SK-N-SH (cell line): Measurements from ENCODE around the gene MRTFB.

Experiments used
- CHD2 ChIP-seq: fragments of 150-350 bp; IDR thresholded peaks from 2 replicates; pipeline ENCODE4 v1.6.1; 2018; ENCODE audit warnings: low read length; ENCODE audit not compliant: partially characterized antibody
- CTCF ChIP-seq: fragments of 200-600 bp; sonication (generic); IDR thresholded peaks from 2 replicates; pipeline ENCODE4 v1.6.1; 2017; ENCODE audit warnings: antibody characterized with exemption, mild to moderate bottlenecking, moderate library complexity
- EP300 ChIP-seq, 2 experiments: IDR thresholded peaks; 2 replicates each; pipeline versions ENCODE4 v1.4.0 to v1.6.1; 2012; ENCODE audit warnings: borderline replicate concordance in 1 of 2, low read depth in 1 of 2, low read length in 1 of 2
- EZH2phosphoT487 ChIP-seq: fragments of 200-600 bp; sonication (generic); IDR thresholded peaks from 2 replicates; pipeline ENCODE4 v1.6.1; 2017; ENCODE audit warnings: low read depth, mixed run types, mild to moderate bottlenecking, antibody characterized with exemption, moderate library complexity, borderline replicate concordance
- FOXJ3 ChIP-seq: sonication (generic); formaldehyde crosslinking; IDR thresholded peaks from 2 replicates; pipeline ENCODE4 v1.5.1; 2020; ENCODE audit warnings: mild to moderate bottlenecking, missing genetic modification reagents
- GATA2 ChIP-seq: sonication (generic); formaldehyde crosslinking; IDR thresholded peaks from 2 replicates; pipeline ENCODE4 v1.5.0; 2020; ENCODE audit warnings: mild to moderate bottlenecking, missing genetic modification reagents
- MXI1 ChIP-seq: IDR thresholded peaks from 2 replicates; pipeline ENCODE4 v1.6.1; 2012; ENCODE audit warnings: mild to moderate bottlenecking, low read depth, low read length, improper control_type of control experiment
- POLR2AphosphoS5 ChIP-seq: IDR thresholded peaks from 2 replicates; pipeline ENCODE4 v1.6.1; 2012; ENCODE audit warnings: low read depth, low read length
- RAD21 ChIP-seq: IDR thresholded peaks from 2 replicates; pipeline ENCODE4 v1.6.1; 2012; ENCODE audit warnings: mild to moderate bottlenecking, low read length
- RCOR1 ChIP-seq: fragments of 150-350 bp; IDR thresholded peaks from 2 replicates; pipeline ENCODE4 v1.6.1; 2017; ENCODE audit warnings: antibody characterized with exemption, low read length

- TF ChIP-seq CTCF, result no peak
- no peak for TF ChIP-seq MXI1
- no peak for TF ChIP-seq POLR2AphosphoS5
- no peak for TF ChIP-seq FOXJ3 (CRISPR knock-in tag)
- no peak for TF ChIP-seq GATA2 (CRISPR knock-in tag)
- TF ChIP-seq EZH2phosphoT487, result no peak
- no peak for TF ChIP-seq RCOR1
- TF ChIP-seq CHD2, result no peak
- no peak for TF ChIP-seq RAD21
- TF ChIP-seq EP300 (IDR thresholded peaks at IDR 0.05; ENCODE audit: borderline replicate concordance in 1 of 2, low read depth in 1 of 2, low read length in 1 of 2), result no peak
Observed at GRCh38 chr16:14283786-14284185, 212.7 kb downstream of the MRTFB start.
